OCI-LY7 (cell line): ENCODE data around the gene ANKRD53. TPM values are rescaled to one million over a fixed set of nuclear protein-coding genes. Genes with fewer than 3 reads are reported as not detected.

Experiments
- BruUV-seq: library from RNA; stranded (reverse); fragments of 400-500 nt; replicated peaks from 2 replicates; lab custom pipeline; 2021; lab: Mats Ljungman, UMichigan
- CTCF ChIA-PET: fragments of 300-600 bp; sonication (Branson Sonifier 250); formaldehyde crosslinking; loops from one replicate; lab custom pipeline; 2022; ENCODE audit warnings: antibody characterized with exemption; ENCODE audit not compliant: unreplicated experiment; lab: Charles Lee
- POLR2A ChIA-PET: fragments of 300-600 bp; sonication (Branson Sonifier 250); formaldehyde crosslinking; loops from one replicate; lab custom pipeline; 2022; ENCODE audit warnings: antibody characterized with exemption; lab: Charles Lee
- DNase-seq: peaks from one replicate; pipeline ENCODE4 v3.0.0-alpha.2; 2015; ENCODE audit warnings: low spot score
- H2AFZ ChIP-seq: fragments of 200-600 bp; sonication (generic), shearing (Covaris generic); 2 replicates; pipeline ENCODE4 v1.6.1; 2014; ENCODE audit warnings: mild to moderate bottlenecking, antibody characterized with exemption, low read length, moderate library complexity
- H3K27ac ChIP-seq: fragments of 200-600 bp; sonication (generic); 2 replicates; pipeline ENCODE4 v1.5.1; 2014; ENCODE audit warnings: mixed run types, low read depth, mild to moderate bottlenecking, moderate library complexity, low read length, inconsistent platforms; ENCODE audit not compliant: poor library complexity, severe bottlenecking
- H3K36me3 ChIP-seq: fragments of 200-600 bp; sonication (generic); 2 replicates; pipeline ENCODE4 v1.6.1; 2014; ENCODE audit warnings: mild to moderate bottlenecking, antibody characterized with exemption, low read length, moderate library complexity, mixed read lengths; ENCODE audit not compliant: insufficient read depth
- H3K4me1 ChIP-seq: fragments of 200-600 bp; sonication (generic); 2 replicates; pipeline ENCODE4 v1.5.1; 2014; ENCODE audit warnings: mild to moderate bottlenecking, low read length; ENCODE audit not compliant: insufficient read depth, poor library complexity, severe bottlenecking
- H3K4me2 ChIP-seq: fragments of 200-600 bp; sonication (generic); 2 replicates; pipeline ENCODE4 v1.6.1; 2014; ENCODE audit warnings: mild to moderate bottlenecking, low read length
- H3K4me3 ChIP-seq: fragments of 200-600 bp; sonication (generic); 2 replicates; pipeline ENCODE4 v1.5.1; 2014; ENCODE audit warnings: mild to moderate bottlenecking, low read depth, low read length; ENCODE audit not compliant: poor library complexity, severe bottlenecking
- H3K79me2 ChIP-seq: fragments of 200-600 bp; sonication (generic); 2 replicates; pipeline ENCODE4 v1.6.1; 2016; ENCODE audit warnings: low read depth, mild to moderate bottlenecking, low read length, moderate library complexity, mixed read lengths; ENCODE audit not compliant: insufficient read depth
- H3K9me2 ChIP-seq: fragments of 200-600 bp; sonication (generic); 2 replicates; pipeline ENCODE4 v1.6.1; 2016; ENCODE audit warnings: mild to moderate bottlenecking, low read length, mixed read lengths; ENCODE audit not compliant: insufficient read depth
- H3K9me3 ChIP-seq: fragments of 200-600 bp; sonication (generic); 2 replicates; pipeline ENCODE4 v1.6.1; 2014; ENCODE audit warnings: mild to moderate bottlenecking, mixed run types, low read length, mixed read lengths
- H4K20me1 ChIP-seq: fragments of 200-600 bp; sonication (generic); 2 replicates; pipeline ENCODE4 v1.6.1; 2014; ENCODE audit warnings: mild to moderate bottlenecking, antibody characterized with exemption, low read length, moderate library complexity, mixed read lengths; ENCODE audit not compliant: insufficient read depth
- EZH2phosphoT487 ChIP-seq: fragments of 200-600 bp; sonication (generic); IDR thresholded peaks from 2 replicates; pipeline ENCODE4 v1.6.1; 2018; ENCODE audit warnings: low read depth, borderline replicate concordance, mild to moderate bottlenecking, mixed run types, antibody characterized with exemption, low read length, moderate library complexity, mixed read lengths
- intact Hi-C: fragments of 100-400 bp; cut with micrococcal nuclease; formaldehyde crosslinking; loops from one replicate; pipeline ENCODE4 v1.10.0; 2022; ENCODE audit not compliant: unreplicated experiment
- total RNA-seq, 2 experiments: library from RNA; depleted of rRNA in 1 of 2; stranded (reverse); fragments of >200 nt in 1 of 2; shearing (Covaris generic) in 1 of 2; gene quantifications; 2 replicates each; pipeline ENCODE4 v1.2.3, GENCODE V29; 2014 to 2022
- TF ChIP-seq, protein P1 (sequence below): fragments of 200-600 bp; sonication (generic); conservative IDR thresholded peaks from 2 replicates; pipeline ENCODE4 v1.5.1; 2014; ENCODE audit warnings: mild to moderate bottlenecking, antibody characterized with exemption, low read length, moderate library complexity, mixed read lengths

ANKRD53 gene
- total RNA-seq, 2 experiments from 2014 or later, result not detected

- no peak for TF ChIP-seq EZH2phosphoT487
- TF ChIP-seq, protein P1, sequence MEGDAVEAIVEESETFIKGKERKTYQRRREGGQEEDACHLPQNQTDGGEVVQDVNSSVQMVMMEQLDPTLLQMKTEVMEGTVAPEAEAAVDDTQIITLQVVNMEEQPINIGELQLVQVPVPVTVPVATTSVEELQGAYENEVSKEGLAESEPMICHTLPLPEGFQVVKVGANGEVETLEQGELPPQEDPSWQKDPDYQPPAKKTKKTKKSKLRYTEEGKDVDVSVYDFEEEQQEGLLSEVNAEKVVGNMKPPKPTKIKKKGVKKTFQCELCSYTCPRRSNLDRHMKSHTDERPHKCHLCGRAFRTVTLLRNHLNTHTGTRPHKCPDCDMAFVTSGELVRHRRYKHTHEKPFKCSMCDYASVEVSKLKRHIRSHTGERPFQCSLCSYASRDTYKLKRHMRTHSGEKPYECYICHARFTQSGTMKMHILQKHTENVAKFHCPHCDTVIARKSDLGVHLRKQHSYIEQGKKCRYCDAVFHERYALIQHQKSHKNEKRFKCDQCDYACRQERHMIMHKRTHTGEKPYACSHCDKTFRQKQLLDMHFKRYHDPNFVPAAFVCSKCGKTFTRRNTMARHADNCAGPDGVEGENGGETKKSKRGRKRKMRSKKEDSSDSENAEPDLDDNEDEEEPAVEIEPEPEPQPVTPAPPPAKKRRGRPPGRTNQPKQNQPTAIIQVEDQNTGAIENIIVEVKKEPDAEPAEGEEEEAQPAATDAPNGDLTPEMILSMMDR, result no peak
- Histone ChIP-seq H3K79me2 (peaks cover 20% of the 10 kb centered on the region), H3K9me3 (no peaks in the 10 kb centered on the region), H3K4me3 (no peak overlapping the region), H3K36me3 (peaks cover 75% of the 10 kb centered on the region), H3K9me2 (no peaks in the 10 kb centered on the region), H2AFZ (no peak overlapping the region), H3K27ac (no peak overlapping the region), H3K4me1 (peaks cover 12% of the 10 kb centered on the region), H3K4me2 (no peak overlapping the region), H4K20me1 (peaks cover 13% of the 10 kb centered on the region)
- no peak for DNase-seq
- CTCF ChIA-PET, result no interaction called here
- POLR2A ChIA-PET, result no interaction called here
- intact Hi-C loops, result no loop called here
- no TSS peak for BruUV-seq
Observed at GRCh38 chr2:70990216-70990615, 11.8 kb downstream of the ANKRD53 start.

GRCh38 chr2:70991142-70991541 lies 12.7 kb downstream of the ANKRD53 start:
- CTCF ChIA-PET, result no interaction called here
- H2AFZ ChIP-seq, result no peak overlapping the region
- no peak for TF ChIP-seq EZH2phosphoT487
- TF ChIP-seq, protein P1, result no peak
- H3K4me3 ChIP-seq, result no peak overlapping the region
- no peak overlapping the region for H3K4me2 ChIP-seq
- DNase-seq, result no peak
- peaks cover 20% of the 10 kb centered on the region for H3K79me2 ChIP-seq
- peaks cover 13% of the 10 kb centered on the region for H4K20me1 ChIP-seq
- no peaks in the 10 kb centered on the region for H3K9me3 ChIP-seq
- POLR2A ChIA-PET, result no interaction called here
- peaks cover 66% of the 10 kb centered on the region for H3K36me3 ChIP-seq
- H3K27ac ChIP-seq, result no peak overlapping the region
- BruUV-seq, result no TSS peak
- no peaks in the 10 kb centered on the region for H3K9me2 ChIP-seq
- H3K4me1 ChIP-seq, result peaks cover 19% of the 10 kb centered on the region
- intact Hi-C loops, result no loop called here

DNA sequence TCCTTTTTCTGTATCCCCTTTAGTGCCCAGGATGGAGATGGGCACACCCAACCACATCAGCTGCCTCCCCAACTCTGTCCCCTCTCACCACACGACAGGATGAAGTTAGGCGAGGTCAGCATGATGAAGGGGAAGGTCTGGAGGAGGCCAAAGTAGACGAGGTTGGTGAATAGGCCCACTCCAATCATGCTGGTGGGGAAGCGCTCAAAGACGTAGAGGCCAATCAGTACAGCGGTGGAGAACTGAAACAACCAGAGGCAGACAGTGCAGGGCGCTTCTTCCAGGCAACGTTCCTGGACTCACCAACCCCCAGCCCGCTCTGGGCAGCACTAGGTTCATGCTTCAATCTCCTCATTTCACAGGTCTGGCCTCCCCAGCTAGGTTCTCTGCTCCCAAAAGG lies 13.3 kb downstream of the ANKRD53 start:
- Histone ChIP-seq H3K4me1 (peaks cover 19% of the 10 kb centered on the region), H4K20me1 (peaks cover 13% of the 10 kb centered on the region), H2AFZ (no peak overlapping the region), H3K36me3 (peaks cover 60% of the 10 kb centered on the region; the same call in 1 of the 2 replicates), H3K79me2 (peaks cover 20% of the 10 kb centered on the region), H3K27ac (no peak overlapping the region), H3K9me2 (no peaks in the 10 kb centered on the region), H3K4me2 (no peak overlapping the region), H3K9me3 (no peaks in the 10 kb centered on the region), H3K4me3 (no peak overlapping the region)
- DNase-seq, result no peak
- intact Hi-C loops, result no loop called here
- ChIA-PET POLR2A (no interaction called here), CTCF (no interaction called here)
- BruUV-seq, result no TSS peak
- TF ChIP-seq EZH2phosphoT487, result no peak
- TF ChIP-seq, protein P1, result no peak
